Adrenal gland (tissue), 5 donors: ENCODE data around the gene SOX9.

Source experiments
- CTCF ChIP-seq, 6 experiments: fragments of 450-650 bp in 4 of 6; fragments of 200-600 bp in 2 of 6; sonication (generic) in 1 of 6; IDR thresholded peaks; 1 replicate in 5 of 6; 2 replicates in 1 of 6; pipeline versions ENCODE4 v1.5.1 to v1.8.0; 2016 to 2021; ENCODE audit warnings: antibody characterized with exemption in 6 of 6, mild to moderate bottlenecking in 2 of 6, moderate library complexity in 1 of 6
- POLR2A ChIP-seq, 2 donors: fragments of 450-650 bp; IDR thresholded peaks; one replicate each; pipeline ENCODE4 v1.6.1; 2017; ENCODE audit warnings: antibody characterized with exemption in 2 of 2, mild to moderate bottlenecking in 2 of 2, moderate library complexity in 1 of 2
- donor health status: DM: no; HTN: no; CAD: no.

- TF ChIP-seq CTCF (IDR thresholded peaks at IDR 0.05), result no peak
- TF ChIP-seq POLR2A (IDR thresholded peaks at IDR 0.05), result no peak
Observed at GRCh38 chr17:72101526-72101925, 19.3 kb upstream of the SOX9 start.
